HG03025 (cell line): Measurements from ENCODE around the gene TIE1.

Experiments used
- ATAC-seq: cut with Tn5 transposase; IDR thresholded peaks from one replicate; pipeline ENCODE4 v1.9.1; 2021; ENCODE audit warnings: mild to moderate bottlenecking, moderate library complexity; ENCODE audit not compliant: unreplicated experiment, low FRiP score

The TIE1 gene

DNA sequence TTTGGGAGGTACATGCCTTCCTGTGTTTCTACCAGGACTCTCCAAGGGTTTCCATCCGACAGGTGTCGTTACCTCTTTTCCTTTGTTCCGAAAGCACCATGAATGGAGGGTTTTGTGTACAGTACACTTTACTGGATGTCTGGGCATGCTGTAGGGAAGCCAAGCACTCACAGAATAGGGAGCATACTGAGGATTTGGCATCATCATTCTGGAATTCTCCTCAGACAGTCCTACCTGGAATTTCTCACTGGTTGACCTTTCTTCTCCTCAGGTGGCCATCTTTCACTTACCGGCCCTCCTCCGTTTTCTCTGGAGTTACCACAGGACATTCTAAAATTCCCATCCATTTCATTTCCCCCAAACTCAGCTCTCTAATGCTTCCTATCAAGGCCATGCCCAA lies 30.9 kb downstream of the TIE1 start:
- ATAC-seq, result no peak

GRCh38 chr1:43334453-43335205 lies 33.8 kb downstream of the TIE1 start:
- no peak for ATAC-seq

GRCh38 chr1:43337588-43337987 lies 36.8 kb downstream of the TIE1 start, which contains the start of gene MPL:
Gene MPL (plus strand): TSS chr1:43337818. CDS start chr1:43337849, 31 bp downstream.
- no peak for ATAC-seq

DNA sequence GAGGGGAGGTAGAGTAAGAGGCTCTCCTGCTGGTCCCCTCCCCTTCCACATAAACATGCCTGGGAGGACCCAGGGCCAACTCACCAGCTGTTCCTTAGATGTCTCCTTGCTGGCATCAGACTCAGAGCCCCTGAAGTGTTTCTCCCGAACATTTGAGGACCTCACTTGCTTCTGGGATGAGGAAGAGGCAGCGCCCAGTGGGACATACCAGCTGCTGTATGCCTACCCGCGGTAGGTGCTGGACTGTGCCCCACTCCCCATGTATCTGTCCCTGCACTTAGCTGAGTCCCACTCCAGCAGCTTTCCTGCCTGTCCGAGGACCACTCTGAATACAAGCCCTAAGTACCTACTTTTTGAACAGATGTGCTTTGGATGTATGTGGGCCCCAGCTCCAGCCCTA lies 37.2 kb downstream of the TIE1 start:
- no peak for ATAC-seq

GRCh38 chr1:43339584-43340232 lies 38.9 kb downstream of the TIE1 start:
- ATAC-seq, result no peak

DNA sequence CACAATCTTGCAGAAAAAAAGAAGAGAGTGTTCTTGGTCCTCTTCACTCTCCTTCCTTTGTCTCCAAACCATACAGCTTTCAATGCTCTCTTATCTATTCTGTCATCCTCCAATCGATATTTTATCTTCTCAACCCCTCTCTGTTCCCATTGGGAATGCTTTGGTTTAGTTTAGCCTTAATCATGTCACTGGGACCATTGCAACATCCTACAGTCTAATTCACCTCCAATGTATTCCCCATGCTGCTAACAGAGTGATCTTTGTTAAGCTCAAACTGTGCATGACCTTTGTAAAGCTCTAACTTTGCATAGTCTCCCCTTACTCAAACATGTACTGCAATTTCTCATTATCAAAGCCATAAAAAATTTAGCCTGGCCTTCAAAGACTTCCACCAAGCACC lies 39.8 kb downstream of the TIE1 start:
- no peak for ATAC-seq

GRCh38 chr1:43344267-43344850 lies 43.6 kb downstream of the TIE1 start:
- no peak for ATAC-seq

DNA sequence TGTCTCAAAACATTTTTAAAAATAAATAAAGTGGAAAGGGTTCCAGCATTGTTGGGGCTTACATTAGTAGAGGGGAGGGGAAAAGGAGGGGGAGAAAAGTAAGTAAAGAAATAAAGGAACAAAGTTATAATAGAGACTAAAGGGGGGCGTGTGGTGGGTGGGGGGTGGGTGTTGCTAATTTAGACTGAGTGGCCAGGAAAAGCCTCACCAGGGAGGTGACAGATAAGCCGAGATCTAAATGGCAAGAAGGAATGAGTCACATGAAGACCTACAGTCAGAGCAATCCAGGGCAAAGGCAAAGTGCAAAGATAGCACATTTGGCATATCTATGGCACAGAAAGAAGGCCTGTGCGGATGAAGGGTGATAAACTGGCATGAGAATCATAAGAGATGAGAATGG lies 44.3 kb downstream of the TIE1 start:
- ATAC-seq, result no peak

DNA sequence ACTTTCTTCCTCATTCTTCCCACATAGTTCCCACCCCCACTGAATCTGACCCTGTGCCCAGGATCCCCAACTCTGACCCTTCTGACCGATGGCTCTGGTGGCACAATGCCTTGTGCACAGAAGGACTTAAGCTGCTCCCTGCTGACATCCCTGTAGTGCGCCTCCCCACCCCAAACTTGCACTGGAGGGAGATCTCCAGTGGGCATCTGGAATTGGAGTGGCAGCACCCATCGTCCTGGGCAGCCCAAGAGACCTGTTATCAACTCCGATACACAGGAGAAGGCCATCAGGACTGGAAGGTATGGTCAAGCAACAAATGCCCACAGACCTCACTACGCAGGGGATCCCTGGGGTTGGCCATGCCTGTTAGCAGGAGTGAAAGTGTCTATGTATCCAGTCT lies 45.9 kb downstream of the TIE1 start:
- no peak for ATAC-seq

DNA sequence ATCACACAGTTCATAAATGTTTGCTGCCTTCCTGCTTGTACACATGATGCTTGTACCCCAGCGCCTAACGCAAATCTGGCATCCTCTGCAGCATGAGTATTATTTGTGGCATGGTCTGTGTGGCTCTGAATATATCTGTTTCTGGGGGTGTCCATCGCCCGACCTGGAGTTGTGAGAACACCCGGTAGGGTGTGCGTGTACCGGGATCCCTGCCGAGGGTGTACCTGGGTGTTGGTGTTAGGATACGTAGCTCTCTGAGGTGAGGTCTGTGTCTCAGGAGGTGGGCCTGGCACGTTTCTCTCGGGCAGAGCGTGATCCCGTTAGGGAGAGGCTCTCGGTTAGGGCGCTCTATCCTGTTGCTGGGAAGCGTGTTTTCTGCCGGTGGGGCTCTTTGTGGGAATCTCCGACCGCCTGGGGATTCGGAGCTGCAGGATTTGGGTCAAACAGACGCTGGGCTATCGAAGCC lies 47.6 kb downstream of the TIE1 start:
- ATAC-seq, result no peak

DNA sequence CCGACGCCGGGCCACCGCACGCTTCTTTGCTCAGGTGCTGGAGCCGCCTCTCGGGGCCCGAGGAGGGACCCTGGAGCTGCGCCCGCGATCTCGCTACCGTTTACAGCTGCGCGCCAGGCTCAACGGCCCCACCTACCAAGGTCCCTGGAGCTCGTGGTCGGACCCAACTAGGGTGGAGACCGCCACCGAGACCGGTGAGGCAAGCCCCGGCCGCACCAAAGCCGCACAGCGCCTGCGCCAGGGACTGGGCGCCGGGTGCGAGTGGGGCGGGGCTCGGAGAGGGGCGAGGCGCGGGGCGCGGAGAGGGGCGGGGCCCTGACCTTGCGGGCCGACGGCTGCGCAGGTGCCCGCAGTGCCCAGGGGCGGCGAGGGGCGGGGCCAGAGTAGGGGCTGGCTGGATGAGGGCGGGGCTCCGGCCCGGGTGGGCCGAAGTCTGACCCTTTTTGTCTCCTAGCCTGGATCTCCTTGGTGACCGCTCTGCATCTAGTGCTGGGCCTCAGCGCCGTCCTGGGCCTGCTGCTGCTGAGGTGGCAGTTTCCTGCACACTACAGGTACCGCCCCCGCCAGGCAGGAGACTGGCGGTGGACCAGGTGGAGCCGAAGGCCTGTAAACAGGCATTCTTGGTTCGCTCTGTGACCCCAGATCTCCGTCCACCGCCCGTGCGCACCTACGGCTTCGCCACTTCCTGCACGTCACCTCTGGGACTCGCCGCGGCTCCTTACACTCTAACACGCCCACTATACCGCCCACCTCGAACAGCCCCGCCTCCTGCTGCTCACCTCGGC lies 48.2 kb downstream of the TIE1 start:
- no peak for ATAC-seq

DNA sequence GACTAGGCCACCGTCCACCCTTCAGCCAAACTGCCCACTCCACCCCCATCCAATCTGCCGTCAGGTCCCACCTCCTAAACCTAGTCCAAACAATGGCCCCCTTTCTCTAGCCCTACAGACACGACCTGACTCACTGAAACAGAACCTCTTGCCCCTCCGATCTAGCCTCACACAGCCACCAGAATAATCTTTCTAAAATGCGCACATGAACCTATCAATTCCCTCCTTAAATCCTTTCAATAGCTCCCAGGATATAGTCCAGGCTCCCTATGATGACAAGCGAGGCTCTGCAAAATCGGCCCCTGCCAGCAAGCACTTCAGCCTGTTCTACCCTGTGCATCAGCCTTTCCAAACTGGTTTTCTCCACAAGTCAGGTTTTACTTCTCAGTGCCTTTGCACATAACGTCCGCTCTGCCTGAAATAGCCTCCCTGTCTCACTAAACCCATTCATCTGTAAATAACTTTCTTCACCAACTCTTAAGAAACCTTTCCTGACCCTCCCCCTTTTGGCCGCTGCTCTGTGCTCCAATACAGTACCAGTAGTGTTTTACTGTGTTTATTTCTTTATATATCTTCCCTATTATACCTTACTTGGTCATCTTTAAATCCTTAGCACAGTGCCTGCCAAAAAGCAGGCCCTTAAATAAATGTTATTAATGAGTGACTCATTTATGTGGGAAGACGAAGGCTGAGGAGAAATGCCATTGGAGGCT lies 49.0 kb downstream of the TIE1 start:
- ATAC-seq, result no peak

- ATAC-seq, result no peak
Measured at GRCh38 chr1:43350976-43351375, 50.2 kb downstream of the TIE1 start.

- no peak for ATAC-seq
Measured at GRCh38 chr1:43351421-43352350, 50.9 kb downstream of the TIE1 start.

DNA sequence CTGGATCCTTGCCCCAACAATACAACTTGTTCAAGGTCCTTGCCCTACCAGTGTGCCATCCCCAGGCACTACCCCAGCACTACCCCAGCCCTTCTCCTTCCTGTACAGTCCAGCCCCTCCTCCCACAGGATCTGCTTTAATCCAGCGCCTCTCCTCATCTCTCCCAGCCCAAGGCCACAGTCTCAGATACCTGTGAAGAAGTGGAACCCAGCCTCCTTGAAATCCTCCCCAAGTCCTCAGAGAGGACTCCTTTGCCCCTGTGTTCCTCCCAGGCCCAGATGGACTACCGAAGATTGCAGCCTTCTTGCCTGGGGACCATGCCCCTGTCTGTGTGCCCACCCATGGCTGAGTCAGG lies 51.5 kb downstream of the TIE1 start:
- no peak for ATAC-seq

GRCh38 chr1:43352881-43353280 lies 52.1 kb downstream of the TIE1 start:
- ATAC-seq, result no peak

DNA sequence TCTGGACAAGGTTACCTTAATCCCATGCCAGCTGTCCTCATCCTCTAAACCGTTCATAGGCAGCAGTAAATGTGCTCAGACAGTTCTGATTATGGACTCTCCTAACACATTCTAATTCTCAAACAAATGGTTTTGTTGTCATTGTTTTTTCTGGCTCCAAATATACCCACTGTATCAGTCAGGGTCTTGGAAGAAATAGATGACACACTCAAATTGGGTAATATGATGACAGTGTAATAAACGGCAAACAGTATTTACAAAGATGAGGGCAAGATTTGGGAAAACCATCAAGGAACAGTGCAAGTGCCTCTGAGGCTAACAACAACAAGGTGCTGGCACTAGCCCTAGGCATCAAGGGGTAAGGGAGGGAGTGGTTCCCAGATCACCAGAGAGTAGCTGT lies 53.7 kb downstream of the TIE1 start:
- no peak for ATAC-seq

GRCh38 chr1:43354936-43355335 lies 54.2 kb downstream of the TIE1 start:
- no peak for ATAC-seq

- ATAC-seq, result no peak
Measured at GRCh38 chr1:43357251-43357650, 56.5 kb downstream of the TIE1 start.
